Measurements from ENCODE around the gene AMZ1.
A peak's percentile ranks its signal among the peaks of the same experiment; 100 is the strongest.

Gene AMZ1

DNA sequence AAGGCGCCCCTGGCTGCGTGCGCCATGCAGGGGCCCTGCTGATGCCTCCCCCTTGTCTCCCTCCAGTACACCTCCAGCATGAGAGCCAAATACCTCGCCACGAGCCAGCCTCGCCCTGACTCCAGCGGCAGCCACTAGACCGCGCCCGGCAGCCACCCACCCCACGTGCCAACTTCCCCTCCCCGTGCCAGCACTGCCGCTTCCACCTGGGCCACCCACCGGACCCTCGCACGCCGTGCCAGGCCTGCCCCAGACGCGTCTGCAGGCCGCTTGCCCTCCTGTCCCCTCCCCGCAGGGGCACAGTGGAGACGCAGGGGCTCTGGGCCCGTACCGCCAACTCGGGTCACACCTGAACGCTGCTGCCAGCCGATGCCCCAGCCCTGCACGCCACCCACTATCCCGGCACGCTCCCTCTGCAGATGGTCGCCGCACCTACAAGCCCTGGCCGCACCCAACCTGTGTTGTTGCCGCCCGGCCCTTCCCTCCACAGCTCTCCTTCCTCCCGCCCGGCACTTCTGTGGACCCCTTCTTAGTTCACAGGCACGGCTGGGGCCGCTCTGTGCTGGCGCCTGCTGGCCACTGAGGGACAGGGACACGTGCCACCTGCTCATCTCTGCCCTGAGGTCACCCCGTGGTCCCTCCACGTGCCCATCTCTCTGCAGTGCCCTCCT is 26.3 kb upstream of the AMZ1 start:
- TF ChIP-seq, protein P1, sequence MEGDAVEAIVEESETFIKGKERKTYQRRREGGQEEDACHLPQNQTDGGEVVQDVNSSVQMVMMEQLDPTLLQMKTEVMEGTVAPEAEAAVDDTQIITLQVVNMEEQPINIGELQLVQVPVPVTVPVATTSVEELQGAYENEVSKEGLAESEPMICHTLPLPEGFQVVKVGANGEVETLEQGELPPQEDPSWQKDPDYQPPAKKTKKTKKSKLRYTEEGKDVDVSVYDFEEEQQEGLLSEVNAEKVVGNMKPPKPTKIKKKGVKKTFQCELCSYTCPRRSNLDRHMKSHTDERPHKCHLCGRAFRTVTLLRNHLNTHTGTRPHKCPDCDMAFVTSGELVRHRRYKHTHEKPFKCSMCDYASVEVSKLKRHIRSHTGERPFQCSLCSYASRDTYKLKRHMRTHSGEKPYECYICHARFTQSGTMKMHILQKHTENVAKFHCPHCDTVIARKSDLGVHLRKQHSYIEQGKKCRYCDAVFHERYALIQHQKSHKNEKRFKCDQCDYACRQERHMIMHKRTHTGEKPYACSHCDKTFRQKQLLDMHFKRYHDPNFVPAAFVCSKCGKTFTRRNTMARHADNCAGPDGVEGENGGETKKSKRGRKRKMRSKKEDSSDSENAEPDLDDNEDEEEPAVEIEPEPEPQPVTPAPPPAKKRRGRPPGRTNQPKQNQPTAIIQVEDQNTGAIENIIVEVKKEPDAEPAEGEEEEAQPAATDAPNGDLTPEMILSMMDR (IDR thresholded peaks at IDR 0.05; ENCODE audit: insufficient read depth, low read length, missing control alignments) = peak; percentile 24
- H3K4me3 ChIP-seq (ENCODE audit: low read depth, low read length) = no peak overlapping the region
- DNase-seq (ENCODE audit: low read depth, low spot score) = no peak
- ChIA-PET CTCF (interaction anchor here (1.3 to 2.6 kb wide), 2 partner anchors 9 kb away, joined by 4 to 13 read pairs; no protein-coding TSS in a partner anchor), POLR2A (no interaction called here)

GRCh38 chr7:2662273-2663120 is 25.5 kb upstream of the AMZ1 start:
- TF ChIP-seq, protein P1 (IDR thresholded peaks at IDR 0.05; ENCODE audit: insufficient read depth, low read length, missing control alignments) = no peak
- no peak overlapping the region for H3K4me3 ChIP-seq (ENCODE audit: low read depth, low read length)
- ChIA-PET CTCF (interaction anchor here (1.1 to 1.3 kb wide), 2 partner anchors 8 to 211 kb away, joined by 3 to 4 read pairs; no protein-coding TSS in a partner anchor), POLR2A (no interaction called here)
- DNase-seq (ENCODE audit: low read depth, low spot score) = no peak

- no peak overlapping the region for H3K4me3 ChIP-seq (ENCODE audit: low read depth, low read length)
- ChIA-PET CTCF (interaction anchor here (1.1 to 1.3 kb wide), 2 partner anchors 7 to 212 kb away, joined by 3 to 4 read pairs; no protein-coding TSS in a partner anchor), POLR2A (no interaction called here)
- TF ChIP-seq, protein P1 (IDR thresholded peaks at IDR 0.05; ENCODE audit: insufficient read depth, low read length, missing control alignments) = no peak
- no peak for DNase-seq (ENCODE audit: low read depth, low spot score)
Observed at GRCh38 chr7:2663121-2663886, 24.7 kb upstream of the AMZ1 start.

GRCh38 chr7:2663960-2664359 is 24.0 kb upstream of the AMZ1 start:
- TF ChIP-seq, protein P1 (IDR thresholded peaks at IDR 0.05; ENCODE audit: insufficient read depth, low read length, missing control alignments) = no peak

DNA sequence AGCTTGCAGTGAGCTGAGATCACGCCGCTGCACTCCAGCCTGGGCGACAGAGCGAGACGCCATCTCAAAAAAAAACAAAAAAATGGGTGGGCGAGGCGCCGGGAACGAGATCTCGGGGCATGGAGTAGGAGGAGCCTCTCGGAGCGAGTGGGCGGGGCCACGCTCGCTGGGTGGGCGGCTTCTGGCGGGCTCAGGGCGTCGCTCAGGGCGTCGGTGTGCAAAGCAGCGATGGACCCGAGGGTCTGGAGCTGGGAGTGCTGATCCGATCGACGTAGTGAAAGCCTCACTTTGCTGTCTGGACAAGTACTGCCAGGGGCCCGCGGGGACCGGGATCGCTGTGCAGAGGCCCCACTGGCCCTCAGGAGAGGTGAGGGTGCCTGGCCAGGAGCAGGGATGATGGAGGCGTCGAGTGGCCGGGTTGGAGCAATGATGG is 22.6 kb upstream of the AMZ1 start:
- ChIA-PET CTCF (interaction anchor here (0.9 to 3.5 kb wide), 4 partner anchors 16 to 98 kb away, joined by 4 to 10 read pairs (median 6); no protein-coding TSS in a partner anchor), POLR2A (no interaction called here)
- DNase-seq (ENCODE audit: low read depth, low spot score) = no peak
- no peak overlapping the region for H3K4me3 ChIP-seq (ENCODE audit: low read depth, low read length)
- TF ChIP-seq, protein P1 (IDR thresholded peaks at IDR 0.05; ENCODE audit: insufficient read depth, low read length, missing control alignments) = no peak

More at GRCh38 chr7:2663960-2664359, 24.0 kb upstream of the AMZ1 start:
- no peak for DNase-seq (ENCODE audit: low read depth, low spot score)
- ChIA-PET POLR2A (no interaction called here), CTCF (interaction anchor here (1.6 kb wide), 1 partner anchor 15 kb away, joined by 4 read pairs; no protein-coding TSS in a partner anchor)
- no peak overlapping the region for H3K4me3 ChIP-seq (ENCODE audit: low read depth, low read length)
